ENCODE data around the gene LEKR1. TPM values are rescaled to one million over a fixed set of nuclear protein-coding genes. Genes with fewer than 3 reads are reported as not detected.

LEKR1 gene
- total RNA-seq, 1 donor from 2014 or later = 0.27 TPM

- Mint-ChIP-seq H3K9me3 (ENCODE audit: unreplicated experiment) (peaks cover 3% of the 10 kb centered on the region), H3K36me3 (ENCODE audit: low read depth, unreplicated experiment) (no peaks in the 10 kb centered on the region), H3K27me3 (ENCODE audit: low read depth, unreplicated experiment) (peaks cover 32% of the 10 kb centered on the region), H3K27ac (ENCODE audit: unreplicated experiment) (no peak overlapping the region), H3K4me3 (ENCODE audit: unreplicated experiment) (no peak overlapping the region), H3K4me1 (ENCODE audit: low read depth, unreplicated experiment) (no peaks in the 10 kb centered on the region)
- Histone ChIP-seq H3K36me3 (ENCODE audit: insufficient read depth, low read length) (no peaks in the 10 kb centered on the region), H3K27ac (ENCODE audit: low read depth, low read length) (peak overlapping the region; percentile 59), H3K4me1 (ENCODE audit: insufficient read depth, low read length) (peaks cover 18% of the 10 kb centered on the region), H3K4me2 (ENCODE audit: low read length) (peak overlapping the region; percentile 38), H2AFZ (ENCODE audit: low read depth, low read length) (peak overlapping the region; percentile 29), H3K9me3 (ENCODE audit: insufficient read depth, low read depth, low read length) (no peaks in the 10 kb centered on the region), H3K4me3 (ENCODE audit: insufficient read depth, low read depth, low read length) (no peak overlapping the region), H3K27me3 (ENCODE audit: insufficient read depth, low read length) (no peaks in the 10 kb centered on the region), H3K79me2 (ENCODE audit: insufficient read depth, low read length) (no peaks in the 10 kb centered on the region), H3K9ac (ENCODE audit: low read length) (peak overlapping the region; percentile 68), H4K20me1 (ENCODE audit: insufficient read depth, low read length) (no peaks in the 10 kb centered on the region)
- no peak for TF ChIP-seq EZH2 (IDR thresholded peaks at IDR 0.05; ENCODE audit: insufficient read depth, low read length)
- TF ChIP-seq CTCF (IDR thresholded peaks at IDR 0.05; ENCODE audit: insufficient read depth, low read depth, low read length) = no peak
- DNase-seq (ENCODE audit: low read depth) = no peak
- no peak for FAIRE-seq
Measured at GRCh38 chr3:157067114-157067513, 241.0 kb downstream of the LEKR1 start.

- Histone ChIP-seq H3K9ac (ENCODE audit: low read length) (no peak overlapping the region), H3K9me3 (ENCODE audit: insufficient read depth, low read depth, low read length) (no peaks in the 10 kb centered on the region), H3K4me2 (ENCODE audit: low read length) (no peak overlapping the region), H3K4me1 (ENCODE audit: insufficient read depth, low read length) (peaks cover 15% of the 10 kb centered on the region), H4K20me1 (ENCODE audit: insufficient read depth, low read length) (no peaks in the 10 kb centered on the region), H3K79me2 (ENCODE audit: insufficient read depth, low read length) (no peaks in the 10 kb centered on the region), H3K27ac (ENCODE audit: low read depth, low read length) (no peak overlapping the region), H3K36me3 (ENCODE audit: insufficient read depth, low read length) (no peaks in the 10 kb centered on the region), H2AFZ (ENCODE audit: low read depth, low read length) (no peak overlapping the region), H3K4me3 (ENCODE audit: insufficient read depth, low read depth, low read length) (no peak overlapping the region), H3K27me3 (ENCODE audit: insufficient read depth, low read length) (no peaks in the 10 kb centered on the region)
- FAIRE-seq (no peak), DNase-seq (ENCODE audit: low read depth) (no peak)
- H3K27me3 Mint-ChIP-seq (ENCODE audit: low read depth, unreplicated experiment) = peaks cover 30% of the 10 kb centered on the region
- TF ChIP-seq CTCF (IDR thresholded peaks at IDR 0.05; ENCODE audit: insufficient read depth, low read depth, low read length) (no peak), EZH2 (IDR thresholded peaks at IDR 0.05; ENCODE audit: insufficient read depth, low read length) (no peak)
- peaks cover 3% of the 10 kb centered on the region for H3K4me1 Mint-ChIP-seq (ENCODE audit: low read depth, unreplicated experiment)
- H3K36me3 Mint-ChIP-seq (ENCODE audit: low read depth, unreplicated experiment) = no peaks in the 10 kb centered on the region
- H3K27ac Mint-ChIP-seq (ENCODE audit: unreplicated experiment) = no peak overlapping the region
- no peaks in the 10 kb centered on the region for H3K9me3 Mint-ChIP-seq (ENCODE audit: unreplicated experiment)
- no peak overlapping the region for H3K4me3 Mint-ChIP-seq (ENCODE audit: unreplicated experiment)
Measured at GRCh38 chr3:157069406-157069805, 243.3 kb downstream of the LEKR1 start.

GRCh38 chr3:157069846-157070677 lies 243.9 kb downstream of the LEKR1 start:
- no peak overlapping the region for H3K4me3 Mint-ChIP-seq (ENCODE audit: unreplicated experiment)
- H3K36me3 ChIP-seq (ENCODE audit: insufficient read depth, low read length) = no peaks in the 10 kb centered on the region

More at GRCh38 chr3:157069846-157070677, 243.9 kb downstream of the LEKR1 start:
- H3K79me2 ChIP-seq (ENCODE audit: insufficient read depth, low read length) = no peaks in the 10 kb centered on the region
- Mint-ChIP-seq H3K9me3 (ENCODE audit: unreplicated experiment) (no peaks in the 10 kb centered on the region), H3K27me3 (ENCODE audit: low read depth, unreplicated experiment) (peaks cover 24% of the 10 kb centered on the region), H3K27ac (ENCODE audit: unreplicated experiment) (no peak overlapping the region), H3K4me1 (ENCODE audit: low read depth, unreplicated experiment) (peaks cover 3% of the 10 kb centered on the region), H3K36me3 (ENCODE audit: low read depth, unreplicated experiment) (no peaks in the 10 kb centered on the region)
- no peak overlapping the region for H3K4me3 ChIP-seq (ENCODE audit: insufficient read depth, low read depth, low read length)
- TF ChIP-seq CTCF (IDR thresholded peaks at IDR 0.05; ENCODE audit: insufficient read depth, low read depth, low read length) = no peak
- TF ChIP-seq EZH2 (IDR thresholded peaks at IDR 0.05; ENCODE audit: insufficient read depth, low read length) = no peak
- H3K4me1 ChIP-seq (ENCODE audit: insufficient read depth, low read length) = peaks cover 15% of the 10 kb centered on the region
- FAIRE-seq = no peak
- no peak overlapping the region for H3K27ac ChIP-seq (ENCODE audit: low read depth, low read length)
- H3K27me3 ChIP-seq (ENCODE audit: insufficient read depth, low read length) = no peaks in the 10 kb centered on the region
- no peaks in the 10 kb centered on the region for H3K9me3 ChIP-seq (ENCODE audit: insufficient read depth, low read depth, low read length)
- DNase-seq (ENCODE audit: low read depth) = no peak
- no peak overlapping the region for H2AFZ ChIP-seq (ENCODE audit: low read depth, low read length)
- H3K9ac ChIP-seq (ENCODE audit: low read length) = no peak overlapping the region
- H4K20me1 ChIP-seq (ENCODE audit: insufficient read depth, low read length) = no peaks in the 10 kb centered on the region
- H3K4me2 ChIP-seq (ENCODE audit: low read length) = no peak overlapping the region
